Neural progenitor cell (in vitro differentiated cells): ENCODE measurements around the gene SLC35F4. TPM values are rescaled to one million over a fixed set of nuclear protein-coding genes. Genes with fewer than 3 reads are reported as not detected.
A peak's percentile ranks its signal among the peaks of the same experiment; 100 is the strongest.

ENCODE experiments used
- DNase-seq: peaks from one replicate; pipeline ENCODE4 v3.0.0-alpha.2; 2016; ENCODE audit warnings: low spot score
- H2AFZ ChIP-seq: fragments of 200-600 bp; sonication (generic); replicated peaks from 2 replicates; pipeline ENCODE4 v1.6.1; 2016; ENCODE audit warnings: antibody characterized with exemption
- H3F3A ChIP-seq: fragments of 200-600 bp; sonication (generic); 2 replicates; pipeline ENCODE4 v1.6.1; 2016; ENCODE audit warnings: antibody characterized with exemption, low read depth
- H3K27ac ChIP-seq: fragments of 200-600 bp; sonication (generic); 2 replicates; pipeline ENCODE4 v1.5.1; 2016; ENCODE audit warnings: mild to moderate bottlenecking
- H3K27me3 ChIP-seq: fragments of 200-600 bp; sonication (generic); 2 replicates; pipeline ENCODE4 v1.6.1; 2016; ENCODE audit warnings: mild to moderate bottlenecking, moderate library complexity
- H3K36me3 ChIP-seq: fragments of 200-600 bp; sonication (generic); 2 replicates; pipeline ENCODE4 v1.5.1; 2016
- H3K4me1 ChIP-seq: fragments of 200-600 bp; sonication (generic); 2 replicates; pipeline ENCODE4 v1.6.1; 2016; ENCODE audit warnings: mixed run types
- H3K4me2 ChIP-seq: fragments of 200-600 bp; sonication (generic); 2 replicates; pipeline ENCODE4 v1.6.1; 2016
- H3K4me3 ChIP-seq: fragments of 200-600 bp; sonication (generic); 2 replicates; pipeline ENCODE4 v1.5.1; 2016
- H3K79me2 ChIP-seq: fragments of 200-600 bp; sonication (generic); 2 replicates; pipeline ENCODE4 v1.6.1; 2016; ENCODE audit warnings: low read depth
- H3K9ac ChIP-seq: fragments of 200-600 bp; sonication (generic); 2 replicates; pipeline ENCODE4 v1.6.1; 2016
- H3K9me3 ChIP-seq: fragments of 200-600 bp; sonication (generic); 2 replicates; pipeline ENCODE4 v1.5.1; 2016; ENCODE audit warnings: low read depth
- H4K20me1 ChIP-seq: fragments of 200-600 bp; sonication (generic); 2 replicates; pipeline ENCODE4 v1.6.1; 2016; ENCODE audit warnings: low read depth
- H3K27ac Mint-ChIP-seq: 3 replicates; pipeline ENCODE4 v1.8.0; 2021; ENCODE audit warnings: mixed read lengths
- H3K27me3 Mint-ChIP-seq: 2 replicates; pipeline ENCODE4 v1.8.0; 2022; ENCODE audit warnings: low read depth, mild to moderate bottlenecking, inconsistent platforms, moderate library complexity, mixed read lengths; ENCODE audit not compliant: insufficient read depth
- H3K36me3 Mint-ChIP-seq: 3 replicates; pipeline ENCODE4 v1.8.0; 2021; ENCODE audit warnings: mixed read lengths
- H3K4me1 Mint-ChIP-seq: 3 replicates; pipeline ENCODE4 v1.8.0; 2021; ENCODE audit warnings: mixed read lengths
- H3K4me3 Mint-ChIP-seq: 3 replicates; pipeline ENCODE4 v1.8.0; 2021; ENCODE audit warnings: mild to moderate bottlenecking, moderate library complexity, mixed read lengths
- H3K9me3 Mint-ChIP-seq: 3 replicates; pipeline ENCODE4 v1.8.0; 2020; ENCODE audit warnings: mixed read lengths
- EZH2 ChIP-seq: fragments of 200-600 bp; sonication (generic); IDR thresholded peaks from 2 replicates; pipeline ENCODE4 v1.6.1; 2017; ENCODE audit warnings: antibody characterized with exemption, mild to moderate bottlenecking, moderate library complexity
- EZH2phosphoT487 ChIP-seq: fragments of 200-600 bp; sonication (generic); IDR thresholded peaks from 2 replicates; pipeline ENCODE4 v1.6.1; 2017; ENCODE audit warnings: antibody characterized with exemption
- total RNA-seq: library from RNA; depleted of rRNA; stranded (reverse); fragments of >200 nt; gene quantifications from 2 replicates; pipeline ENCODE4 v1.2.3, GENCODE V29; 2015; ENCODE audit warnings: low replicate concordance
- TF ChIP-seq, protein P1 (sequence below): fragments of 200-600 bp; sonication (generic); IDR thresholded peaks from 2 replicates; pipeline ENCODE4 v1.5.1; 2017; ENCODE audit warnings: antibody characterized with exemption, mild to moderate bottlenecking

Gene SLC35F4
- total RNA-seq, 1 donor from 2014 or later: not detected

DNA sequence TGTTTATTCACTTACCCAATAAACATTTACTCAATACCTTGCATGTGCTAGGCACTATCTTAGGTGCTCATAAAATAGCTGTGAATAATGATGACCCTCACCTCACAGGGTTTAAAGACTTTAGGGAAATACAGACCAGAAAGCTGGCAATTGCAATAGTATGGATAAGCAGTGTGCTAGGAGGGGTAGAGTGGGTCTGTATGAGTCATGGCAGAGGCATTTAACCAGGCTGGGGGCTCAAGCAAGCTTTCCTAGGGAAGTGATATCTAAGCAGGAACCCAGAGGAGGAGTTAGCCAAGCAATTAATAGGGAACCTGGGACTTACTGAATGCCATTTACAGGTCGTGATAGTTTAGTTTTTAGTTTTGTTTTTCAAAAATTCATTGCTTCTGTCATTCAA lies 248.4 kb downstream of the SLC35F4 start:
- Histone ChIP-seq H3K4me3 (no peak overlapping the region), H3K4me1 (no peaks in the 10 kb centered on the region), H3K9ac (no peak overlapping the region), H3K27ac (no peak overlapping the region), H3K79me2 (no peaks in the 10 kb centered on the region), H2AFZ (no peak overlapping the region), H3K36me3 (no peaks in the 10 kb centered on the region), H3K9me3 (no peaks in the 10 kb centered on the region), H3K27me3 (no peaks in the 10 kb centered on the region), H4K20me1 (no peaks in the 10 kb centered on the region), H3F3A (no peaks in the 10 kb centered on the region), H3K4me2 (no peak overlapping the region)
- DNase-seq: no peak
- Mint-ChIP-seq H3K4me3 (no peak overlapping the region), H3K36me3 (no peaks in the 10 kb centered on the region), H3K27ac (peak overlapping the region; percentile 13), H3K27me3 (no peaks in the 10 kb centered on the region), H3K4me1 (peaks cover 9% of the 10 kb centered on the region), H3K9me3 (peaks cover 2% of the 10 kb centered on the region)
- TF ChIP-seq, protein P1, sequence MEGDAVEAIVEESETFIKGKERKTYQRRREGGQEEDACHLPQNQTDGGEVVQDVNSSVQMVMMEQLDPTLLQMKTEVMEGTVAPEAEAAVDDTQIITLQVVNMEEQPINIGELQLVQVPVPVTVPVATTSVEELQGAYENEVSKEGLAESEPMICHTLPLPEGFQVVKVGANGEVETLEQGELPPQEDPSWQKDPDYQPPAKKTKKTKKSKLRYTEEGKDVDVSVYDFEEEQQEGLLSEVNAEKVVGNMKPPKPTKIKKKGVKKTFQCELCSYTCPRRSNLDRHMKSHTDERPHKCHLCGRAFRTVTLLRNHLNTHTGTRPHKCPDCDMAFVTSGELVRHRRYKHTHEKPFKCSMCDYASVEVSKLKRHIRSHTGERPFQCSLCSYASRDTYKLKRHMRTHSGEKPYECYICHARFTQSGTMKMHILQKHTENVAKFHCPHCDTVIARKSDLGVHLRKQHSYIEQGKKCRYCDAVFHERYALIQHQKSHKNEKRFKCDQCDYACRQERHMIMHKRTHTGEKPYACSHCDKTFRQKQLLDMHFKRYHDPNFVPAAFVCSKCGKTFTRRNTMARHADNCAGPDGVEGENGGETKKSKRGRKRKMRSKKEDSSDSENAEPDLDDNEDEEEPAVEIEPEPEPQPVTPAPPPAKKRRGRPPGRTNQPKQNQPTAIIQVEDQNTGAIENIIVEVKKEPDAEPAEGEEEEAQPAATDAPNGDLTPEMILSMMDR: no peak
- TF ChIP-seq EZH2phosphoT487 (no peak), EZH2 (no peak)

GRCh38 chr14:57612946-57613345 lies 252.9 kb downstream of the SLC35F4 start:
- no peaks in the 10 kb centered on the region for H3K9me3 ChIP-seq
- H3K27me3 ChIP-seq: no peaks in the 10 kb centered on the region
- no peak overlapping the region for H2AFZ ChIP-seq
- Mint-ChIP-seq H3K27me3 (no peaks in the 10 kb centered on the region), H3K4me1 (peaks cover 6% of the 10 kb centered on the region), H3K27ac (no peak overlapping the region), H3K36me3 (no peaks in the 10 kb centered on the region), H3K9me3 (no peaks in the 10 kb centered on the region), H3K4me3 (no peak overlapping the region)
- H3K9ac ChIP-seq: no peak overlapping the region
- DNase-seq: no peak
- H3K27ac ChIP-seq: no peak overlapping the region
- no peaks in the 10 kb centered on the region for H4K20me1 ChIP-seq
- no peaks in the 10 kb centered on the region for H3K79me2 ChIP-seq
- no peak overlapping the region for H3K4me2 ChIP-seq
- TF ChIP-seq EZH2phosphoT487 (no peak), EZH2 (no peak)
- TF ChIP-seq, protein P1: no peak
- no peaks in the 10 kb centered on the region for H3K36me3 ChIP-seq
- no peak overlapping the region for H3K4me3 ChIP-seq
- H3K4me1 ChIP-seq: no peaks in the 10 kb centered on the region
- no peaks in the 10 kb centered on the region for H3F3A ChIP-seq

DNA sequence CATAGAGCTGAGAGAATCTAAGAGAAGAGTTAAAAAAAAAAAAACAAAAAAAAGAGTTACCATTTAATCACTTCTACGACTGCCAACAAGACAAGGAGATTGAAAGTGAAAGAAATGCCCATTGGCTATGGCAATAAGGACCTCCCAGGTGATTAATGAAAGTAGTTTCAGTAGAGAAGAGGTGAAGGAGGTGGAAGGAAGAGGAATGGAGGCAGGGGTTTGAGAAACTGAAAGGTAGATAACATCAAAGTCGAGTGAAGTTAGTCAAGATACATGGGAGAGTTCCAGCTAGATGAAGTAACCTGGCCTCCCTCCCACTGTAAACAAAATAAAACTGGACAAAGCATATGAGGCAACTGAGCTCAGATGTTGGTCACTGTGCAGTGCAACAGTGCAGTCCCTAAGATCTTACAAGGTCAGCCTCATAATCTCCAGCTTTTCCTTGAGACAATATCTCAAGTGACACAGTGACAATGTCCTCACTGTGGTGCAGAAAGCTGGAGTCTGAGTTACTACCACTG lies 254.3 kb downstream of the SLC35F4 start:
- Histone ChIP-seq H3K9me3 (no peaks in the 10 kb centered on the region), H2AFZ (no peak overlapping the region), H3K4me1 (no peaks in the 10 kb centered on the region), H4K20me1 (no peaks in the 10 kb centered on the region), H3K36me3 (no peaks in the 10 kb centered on the region), H3K9ac (no peak overlapping the region), H3K27ac (no peak overlapping the region), H3K79me2 (no peaks in the 10 kb centered on the region), H3K4me3 (no peak overlapping the region), H3F3A (no peaks in the 10 kb centered on the region), H3K4me2 (no peak overlapping the region), H3K27me3 (no peaks in the 10 kb centered on the region)
- no peak for DNase-seq
- H3K27me3 Mint-ChIP-seq: no peaks in the 10 kb centered on the region
- H3K4me3 Mint-ChIP-seq: no peak overlapping the region
- H3K27ac Mint-ChIP-seq: no peak overlapping the region
- no peaks in the 10 kb centered on the region for H3K36me3 Mint-ChIP-seq
- no peaks in the 10 kb centered on the region for H3K4me1 Mint-ChIP-seq
- no peaks in the 10 kb centered on the region for H3K9me3 Mint-ChIP-seq
- no peak for TF ChIP-seq EZH2
- TF ChIP-seq, protein P1: no peak
- TF ChIP-seq EZH2phosphoT487: no peak
